Dedifferentiated amniotic fluid mesenchymal stem cell (primary cell): Measurements from ENCODE around the gene IGSF1.

Experiments used
- DNase-seq: peaks from one replicate; pipeline ENCODE4 v3.0.0-alpha.2; 2016; ENCODE audit errors: extremely low spot score

IGSF1 gene

GRCh38 chrX:131288738-131289511 is at the start of gene IGSF1:
Gene IGSF1 (minus strand): TSS chrX:131289306. CDS start chrX:131286674, 2,632 bp downstream.
- no peak for DNase-seq

- DNase-seq = no peak
Observed at GRCh38 chrX:131332331-131332730, 43.2 kb upstream of the IGSF1 start.

GRCh38 chrX:131331152-131331551 is 42.0 kb upstream of the IGSF1 start:
- no peak for DNase-seq

GRCh38 chrX:131330735-131331134 is 41.6 kb upstream of the IGSF1 start:
- DNase-seq = no peak

GRCh38 chrX:131322651-131323050 is 33.5 kb upstream of the IGSF1 start:
- DNase-seq = no peak

- no peak for DNase-seq
Observed at GRCh38 chrX:131317326-131317725, 28.2 kb upstream of the IGSF1 start.

GRCh38 chrX:131316260-131316659 is 27.2 kb upstream of the IGSF1 start:
- DNase-seq = no peak

- no peak for DNase-seq
Observed at GRCh38 chrX:131308980-131309379, 19.9 kb upstream of the IGSF1 start.

GRCh38 chrX:131306601-131307000 is 17.5 kb upstream of the IGSF1 start:
- DNase-seq = no peak

- DNase-seq = no peak
Observed at GRCh38 chrX:131305926-131306325, 16.8 kb upstream of the IGSF1 start.

GRCh38 chrX:131302701-131303100 is 13.6 kb upstream of the IGSF1 start:
- no peak for DNase-seq

GRCh38 chrX:131301155-131301554 is 12.0 kb upstream of the IGSF1 start:
- no peak for DNase-seq

GRCh38 chrX:131298846-131299245 is 9.7 kb upstream of the IGSF1 start:
- DNase-seq = no peak

GRCh38 chrX:131298036-131298435 is 8.9 kb upstream of the IGSF1 start:
- DNase-seq = no peak

GRCh38 chrX:131289527-131289926 is 421 bp upstream of the IGSF1 start:
- no peak for DNase-seq

GRCh38 chrX:131288188-131288587 is 918 bp downstream of the IGSF1 start:
- DNase-seq = no peak

GRCh38 chrX:131287560-131288179 is 1.4 kb downstream of the IGSF1 start:
- DNase-seq = no peak

- DNase-seq = no peak
Observed at GRCh38 chrX:131279617-131280016, 9.5 kb downstream of the IGSF1 start.

GRCh38 chrX:131279197-131279596 is 9.9 kb downstream of the IGSF1 start:
- no peak for DNase-seq

- DNase-seq = no peak
Observed at GRCh38 chrX:131277543-131278136, 11.5 kb downstream of the IGSF1 start.

- DNase-seq = no peak
Observed at GRCh38 chrX:131273011-131273410, 16.1 kb downstream of the IGSF1 start.

GRCh38 chrX:131271826-131272225 is 17.3 kb downstream of the IGSF1 start:
- no peak for DNase-seq

- no peak for DNase-seq
Observed at GRCh38 chrX:131271274-131271673, 17.8 kb downstream of the IGSF1 start.
